NCI-H1930 (cell line): Measurements from ENCODE around the gene FCGR3A.
"Not testable (repeated sequence)": the region's sequence is repeated elsewhere in the genome, so short reads cannot be mapped to it uniquely, and the experiment has no call there.

Experiments used
- DNase-seq, 2 experiments: peaks; one replicate each; lab custom pipeline; 2025; lab: John Stamatoyannopoulos, UW

The FCGR3A gene

GRCh38 chr1:161530158-161530557 lies 19.5 kb downstream of the FCGR3A start:
- DNase-seq: peak; percentile 27 to 43

- DNase-seq: not testable (repeated sequence)
Measured at GRCh38 chr1:161529463-161530104, 20.0 kb downstream of the FCGR3A start.

DNA sequence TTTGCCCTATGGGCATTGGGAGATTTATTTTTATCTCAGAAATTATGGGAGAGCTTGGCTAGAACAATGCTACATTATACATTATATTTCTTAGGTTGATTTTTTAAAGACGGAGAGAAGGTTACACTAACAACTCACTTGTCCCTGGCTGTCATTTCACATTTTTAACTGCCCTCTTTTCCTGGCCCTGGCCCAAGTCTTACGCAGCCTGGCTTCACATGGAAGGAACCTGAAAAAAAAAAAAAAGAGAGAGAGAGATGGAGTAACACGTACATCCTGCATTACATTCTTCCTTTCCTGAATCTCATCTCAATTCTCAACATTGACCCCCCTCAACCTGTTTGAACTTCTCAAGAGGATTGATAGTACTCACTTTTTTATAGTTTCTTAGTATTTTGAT lies 21.1 kb downstream of the FCGR3A start:
- not testable (repeated sequence) for DNase-seq

DNA sequence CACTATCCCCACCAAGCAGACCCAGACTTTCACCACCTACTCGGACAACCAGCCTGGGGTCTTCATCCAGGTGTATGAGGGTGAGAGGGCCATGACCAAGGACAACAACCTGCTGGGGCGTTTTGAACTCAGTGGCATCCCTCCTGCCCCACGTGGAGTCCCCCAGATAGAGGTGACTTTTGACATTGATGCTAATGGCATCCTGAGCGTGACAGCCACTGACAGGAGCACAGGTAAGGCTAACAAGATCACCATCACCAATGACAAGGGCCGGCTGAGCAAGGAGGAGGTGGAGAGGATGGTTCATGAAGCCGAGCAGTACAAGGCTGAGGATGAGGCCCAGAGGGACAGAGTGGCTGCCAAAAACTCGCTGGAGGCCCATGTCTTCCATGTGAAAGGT lies 23.7 kb downstream of the FCGR3A start:
- DNase-seq: not testable (repeated sequence)

DNA sequence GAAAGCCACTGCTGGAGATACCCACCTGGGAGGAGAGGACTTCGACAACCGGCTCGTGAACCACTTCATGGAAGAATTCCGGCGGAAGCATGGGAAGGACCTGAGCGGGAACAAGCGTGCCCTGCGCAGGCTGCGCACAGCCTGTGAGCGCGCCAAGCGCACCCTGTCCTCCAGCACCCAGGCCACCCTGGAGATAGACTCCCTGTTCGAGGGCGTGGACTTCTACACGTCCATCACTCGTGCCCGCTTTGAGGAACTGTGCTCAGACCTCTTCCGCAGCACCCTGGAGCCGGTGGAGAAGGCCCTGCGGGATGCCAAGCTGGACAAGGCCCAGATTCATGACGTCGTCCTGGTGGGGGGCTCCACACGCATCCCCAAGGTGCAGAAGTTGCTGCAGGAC lies 24.3 kb downstream of the FCGR3A start:
- DNase-seq: not testable (repeated sequence)

DNA sequence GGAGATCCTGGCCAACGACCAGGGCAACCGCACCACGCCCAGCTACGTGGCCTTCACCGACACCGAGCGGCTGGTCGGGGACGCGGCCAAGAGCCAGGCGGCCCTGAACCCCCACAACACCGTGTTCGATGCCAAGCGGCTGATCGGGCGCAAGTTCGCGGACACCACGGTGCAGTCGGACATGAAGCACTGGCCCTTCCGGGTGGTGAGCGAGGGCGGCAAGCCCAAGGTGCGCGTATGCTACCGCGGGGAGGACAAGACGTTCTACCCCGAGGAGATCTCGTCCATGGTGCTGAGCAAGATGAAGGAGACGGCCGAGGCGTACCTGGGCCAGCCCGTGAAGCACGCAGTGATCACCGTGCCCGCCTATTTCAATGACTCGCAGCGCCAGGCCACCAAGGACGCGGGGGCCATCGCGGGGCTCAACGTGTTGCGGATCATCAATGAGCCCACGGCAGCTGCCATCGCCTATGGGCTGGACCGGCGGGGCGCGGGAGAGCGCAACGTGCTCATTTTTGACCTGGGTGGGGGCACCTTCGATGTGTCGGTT lies 24.8 kb downstream of the FCGR3A start:
- DNase-seq: not testable (repeated sequence)

DNA sequence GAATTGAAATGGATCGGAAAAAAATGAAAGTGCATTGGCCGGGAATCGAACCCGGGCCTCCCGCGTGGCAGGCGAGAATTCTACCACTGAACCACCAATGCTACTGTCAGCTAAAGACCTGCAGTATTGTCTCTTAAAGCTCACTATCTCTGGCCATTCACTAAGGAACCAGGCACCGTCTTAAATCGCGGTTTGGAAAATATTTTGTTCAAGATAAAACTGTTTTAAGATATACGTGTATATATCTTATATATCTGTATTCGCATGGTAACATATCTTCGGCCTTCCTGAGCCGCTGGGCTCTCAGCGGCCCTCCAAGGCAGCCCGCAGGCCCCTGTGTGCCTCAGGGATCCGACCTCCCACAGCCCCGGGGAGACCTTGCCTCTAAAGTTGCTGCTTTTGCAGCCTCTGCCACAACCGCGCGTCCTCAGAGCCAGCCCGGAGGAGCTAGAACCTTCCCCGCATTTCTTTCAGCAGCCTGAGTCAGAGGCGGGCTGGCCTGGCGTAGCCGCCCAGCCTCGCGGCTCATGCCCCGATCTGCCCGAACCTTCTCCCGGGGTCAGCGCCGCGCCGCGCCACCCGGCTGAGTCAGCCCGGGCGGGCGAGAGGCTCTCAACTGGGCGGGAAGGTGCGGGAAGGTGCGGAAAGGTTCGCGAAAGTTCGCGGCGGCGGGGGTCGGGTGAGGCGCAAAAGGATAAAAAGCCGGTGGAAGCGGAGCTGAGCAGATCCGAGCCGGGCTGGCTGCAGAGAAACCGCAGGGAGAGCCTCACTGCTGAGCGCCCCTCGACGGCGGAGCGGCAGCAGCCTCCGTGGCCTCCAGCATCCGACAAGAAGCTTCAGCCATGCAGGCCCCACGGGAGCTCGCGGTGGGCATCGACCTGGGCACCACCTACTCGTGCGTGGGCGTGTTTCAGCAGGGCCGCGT lies 25.5 kb downstream of the FCGR3A start, which contains the start of gene HSPA6:
Gene HSPA6, plus strand, starts transcription at position 724 of the 925 bp plus-strand sequence. Its CDS starts 119 bp downstream, at position 843.
- DNase-seq: peak in 1 of 2 experiments; percentile 72

DNA sequence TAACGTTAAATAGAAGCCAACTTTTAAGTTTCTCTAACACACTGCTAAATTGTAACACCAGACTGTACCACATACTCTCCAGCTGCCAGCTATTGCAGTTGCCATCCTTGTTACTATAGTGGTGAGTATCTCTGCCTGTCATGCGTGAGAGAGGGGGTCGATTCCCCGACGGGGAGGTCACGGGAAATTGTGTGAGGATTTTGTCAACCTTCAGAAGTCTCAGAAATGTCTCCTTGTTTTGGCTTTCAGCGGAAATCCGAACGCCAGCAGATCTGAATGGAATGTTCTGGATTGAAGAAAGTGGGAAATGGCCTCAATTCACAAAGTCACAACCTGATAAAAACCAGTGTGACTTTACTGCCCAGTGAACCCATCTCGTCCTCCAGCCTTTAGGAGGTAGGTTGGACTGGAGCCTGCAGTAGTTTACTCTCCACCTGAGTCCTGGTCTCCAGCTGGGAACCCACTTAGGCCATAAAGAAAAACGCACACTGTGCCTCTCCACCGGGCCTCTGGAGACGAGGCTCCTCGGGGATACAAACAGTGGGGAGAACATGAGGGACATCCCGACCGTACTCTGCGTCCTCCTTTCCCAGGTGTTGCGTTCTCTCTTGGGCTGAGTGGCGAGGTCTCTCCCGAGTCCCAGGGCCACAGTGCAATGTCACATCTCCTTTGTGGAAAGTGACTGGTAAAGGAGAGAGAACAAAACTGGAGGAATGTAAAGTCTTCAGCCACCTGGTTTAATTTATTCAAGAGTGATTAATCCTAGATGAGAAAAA lies 26.4 kb downstream of the FCGR3A start:
- DNase-seq: not testable (repeated sequence)

GRCh38 chr1:161513953-161514352 lies 35.7 kb downstream of the FCGR3A start:
- DNase-seq: not testable (repeated sequence)

- DNase-seq: not testable (repeated sequence)
Measured at GRCh38 chr1:161513448-161513780, 36.2 kb downstream of the FCGR3A start.

DNA sequence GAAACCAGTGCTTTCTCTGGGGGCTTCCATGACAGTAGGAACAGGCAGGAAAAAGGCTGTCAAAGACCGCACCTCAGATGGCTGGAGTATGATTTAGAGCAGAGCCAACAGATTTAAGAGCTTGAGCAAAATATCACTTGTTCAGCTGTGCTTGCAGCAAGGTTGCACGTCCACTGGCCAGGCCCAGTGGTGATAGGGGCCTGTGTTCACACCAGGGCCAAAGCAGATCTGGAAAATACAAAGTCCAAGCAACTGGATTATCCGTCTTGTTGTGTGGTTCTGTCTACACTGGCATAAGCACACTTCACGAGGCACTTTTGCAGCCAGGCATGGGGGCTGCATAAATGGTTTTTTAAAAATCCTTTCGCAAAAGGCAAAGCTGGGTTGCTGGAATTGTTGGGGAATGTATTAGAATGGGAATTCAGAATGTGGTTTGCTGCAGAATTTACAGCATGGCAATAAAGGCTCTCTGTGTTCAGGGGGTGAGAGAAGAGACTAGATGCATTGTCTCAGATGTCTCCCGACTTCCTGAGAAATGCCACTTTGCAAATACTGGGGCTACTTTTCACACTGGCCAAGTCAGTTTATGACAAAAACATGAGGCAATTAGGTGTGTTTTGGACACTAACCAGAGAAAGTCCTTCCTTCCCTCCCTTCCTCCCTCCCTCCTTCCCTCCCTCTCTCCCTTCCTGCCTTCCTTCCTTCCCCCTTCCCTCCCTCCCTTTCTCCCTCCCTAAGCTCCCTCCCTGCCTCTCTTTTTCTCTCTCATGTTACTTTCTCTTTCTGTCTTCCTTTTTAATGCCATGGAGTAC lies 36.8 kb downstream of the FCGR3A start:
- DNase-seq: not testable (repeated sequence)

DNA sequence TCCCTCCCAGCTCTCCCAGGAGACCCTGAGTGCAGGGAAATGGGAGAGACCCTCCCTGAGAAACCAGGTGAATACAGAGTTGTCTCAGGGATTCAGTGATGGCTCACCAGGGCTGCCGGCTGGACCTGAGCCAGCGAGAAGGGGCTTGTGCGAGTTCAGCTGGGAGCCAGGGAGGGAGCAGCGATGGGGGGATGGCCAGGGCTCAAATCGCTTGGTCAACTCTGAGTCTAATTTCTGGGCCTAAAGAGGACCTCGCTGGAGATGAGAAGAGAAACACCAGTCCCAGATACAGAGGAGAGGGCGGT lies 37.9 kb downstream of the FCGR3A start:
- DNase-seq: no peak

DNA sequence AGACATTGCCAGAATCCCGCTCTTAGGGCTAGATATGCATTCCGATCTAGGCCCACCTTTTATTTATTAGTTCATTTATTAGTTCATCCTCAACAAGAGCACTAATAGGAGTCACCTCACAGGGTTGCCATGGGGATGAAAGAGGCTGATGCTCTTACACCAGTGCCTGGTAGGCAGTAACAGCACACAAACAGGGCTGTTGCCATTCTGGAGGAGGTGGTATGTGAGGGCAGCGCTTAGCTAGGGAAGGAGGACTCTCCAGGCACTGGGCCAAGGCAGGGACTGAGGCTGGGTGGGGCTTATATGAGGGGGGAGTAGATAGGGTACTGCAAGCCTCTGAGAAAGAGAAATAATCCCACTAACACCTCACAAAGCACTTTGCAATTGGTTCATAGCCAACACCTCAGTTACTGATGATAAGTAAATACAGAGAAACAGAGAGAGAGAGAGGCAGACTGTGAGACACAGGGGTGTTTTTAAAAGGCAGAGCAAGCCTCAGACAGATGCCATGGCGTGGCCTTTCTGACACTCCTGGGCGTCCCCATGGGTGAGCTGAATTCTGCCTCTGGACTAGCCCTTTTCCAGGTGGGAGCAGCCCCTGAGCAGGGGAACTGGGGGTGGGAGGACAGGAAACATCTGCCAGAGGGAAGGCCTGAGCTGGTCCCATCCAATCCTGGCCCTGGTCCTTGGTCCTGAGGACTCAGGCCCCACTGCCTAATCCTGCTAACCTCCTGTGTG lies 38.4 kb downstream of the FCGR3A start:
- no peak for DNase-seq

DNA sequence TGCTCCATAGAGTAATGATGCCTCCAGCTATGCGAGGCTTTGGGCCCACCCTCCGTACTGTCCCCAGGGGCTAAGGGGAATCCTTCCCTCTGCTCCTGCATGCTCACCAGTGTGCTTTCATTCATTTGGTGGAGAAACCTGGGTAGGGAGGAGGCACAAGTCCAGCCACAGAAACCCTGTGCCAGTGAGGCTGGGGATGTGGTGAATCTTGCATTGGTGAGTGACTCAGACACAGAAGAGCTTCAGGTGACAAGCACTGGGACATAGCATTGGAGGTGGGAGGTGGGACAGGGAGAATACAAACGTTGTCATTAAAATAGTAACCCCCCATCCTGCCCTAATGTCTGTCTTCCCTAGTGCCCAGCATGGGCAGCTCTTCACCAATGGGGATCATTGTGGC lies 39.1 kb downstream of the FCGR3A start:
- no peak for DNase-seq

- no peak for DNase-seq
Measured at GRCh38 chr1:161506336-161507223, 43.0 kb downstream of the FCGR3A start.

GRCh38 chr1:161505686-161506085 lies 43.9 kb downstream of the FCGR3A start:
- no peak for DNase-seq

DNA sequence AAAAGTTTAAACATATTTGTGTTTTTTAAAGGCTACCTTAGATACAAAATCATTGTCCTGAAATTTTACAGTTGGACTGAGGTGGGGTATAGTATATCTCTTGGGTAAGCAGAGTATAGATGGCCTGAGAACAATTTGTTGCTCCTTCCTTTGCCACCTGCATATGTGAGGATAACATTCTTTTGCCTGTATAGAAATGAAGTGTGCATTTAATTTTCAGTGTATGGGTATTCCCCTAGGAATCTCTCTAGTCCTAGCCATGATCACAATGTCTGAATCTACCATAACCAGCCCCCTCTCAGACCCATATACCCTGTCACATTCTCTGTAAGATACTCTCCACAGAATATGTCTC lies 46.2 kb downstream of the FCGR3A start:
- DNase-seq: no peak

DNA sequence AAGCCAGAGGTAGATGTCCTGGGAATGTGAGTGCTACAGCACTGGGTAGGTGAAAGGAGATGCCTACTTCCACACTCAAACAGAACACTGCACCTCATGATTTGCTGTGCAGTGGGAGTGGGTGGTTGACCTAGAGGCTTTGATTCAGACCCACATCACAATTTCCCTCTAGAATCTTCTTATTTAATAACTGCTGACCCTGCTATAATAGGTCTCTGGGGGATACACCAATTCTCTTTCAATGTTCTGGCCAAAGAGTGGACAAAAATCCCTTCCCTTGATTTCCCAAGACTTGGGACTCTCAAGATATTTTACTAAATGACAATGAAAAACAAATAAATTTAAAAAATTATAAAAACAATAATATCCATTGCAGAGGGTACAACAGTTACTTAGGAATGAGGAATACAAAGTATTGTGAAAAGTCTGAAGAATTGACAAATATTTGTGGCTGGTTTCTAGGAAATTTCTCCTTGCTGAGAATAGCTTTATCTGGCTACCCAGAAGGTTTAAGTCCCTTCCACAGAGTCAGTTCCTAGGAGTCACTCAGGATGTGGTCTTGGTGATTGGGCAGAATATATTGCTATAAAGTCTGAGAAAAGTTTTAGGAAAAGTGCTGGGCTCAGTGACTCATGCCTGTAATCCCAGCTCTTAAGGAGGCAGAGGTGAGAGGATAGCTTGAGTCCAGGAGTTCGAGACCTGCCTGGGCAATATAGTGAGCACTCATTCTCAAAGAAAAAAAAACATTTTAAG lies 46.8 kb downstream of the FCGR3A start:
- no peak for DNase-seq

DNA sequence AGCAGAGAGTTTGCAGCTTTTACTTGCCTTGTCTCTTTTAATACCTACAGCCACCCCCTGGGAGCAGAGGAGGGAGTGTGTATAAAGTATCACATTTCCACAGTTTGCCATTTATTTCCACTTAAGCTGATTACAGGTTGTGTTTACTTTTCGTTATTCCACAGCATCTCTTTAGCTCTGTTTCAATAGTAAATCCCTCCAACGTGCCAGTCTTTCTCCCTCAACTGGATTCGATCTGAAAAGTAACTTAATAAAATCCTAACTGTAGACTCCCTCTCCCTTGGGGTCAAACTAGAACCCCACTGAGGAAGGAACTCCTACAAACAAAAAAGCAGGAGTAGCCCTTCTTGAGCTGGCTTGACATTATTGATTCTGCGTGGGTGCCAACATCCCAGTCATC lies 47.4 kb downstream of the FCGR3A start:
- peak in 1 of 2 experiments; percentile 13 for DNase-seq
